Parathyroid adenoma (tissue), 2 donors: ENCODE results near the gene CNFN.
A peak's percentile ranks its signal among the peaks of the same experiment; 100 is the strongest.

Source experiments
- H2AFZ ChIP-seq: fragments of 300-600 bp; sonication (generic); one replicate; pipeline ENCODE4 v1.7.0; 2017; ENCODE audit warnings: antibody characterized with exemption, mild to moderate bottlenecking
- H3K27ac ChIP-seq: fragments of 300-600 bp; sonication (generic); one replicate; pipeline ENCODE4 v1.7.0; 2017
- H3K27me3 ChIP-seq: fragments of 300-600 bp; sonication (generic); one replicate; pipeline ENCODE4 v1.7.0; 2017; ENCODE audit warnings: low read length; ENCODE audit not compliant: control insufficient read depth, insufficient read depth
- H3K36me3 ChIP-seq: fragments of 300-600 bp; sonication (generic); one replicate; pipeline ENCODE4 v1.7.0; 2017; ENCODE audit warnings: low read length; ENCODE audit not compliant: control insufficient read depth, insufficient read depth
- H3K4me1 ChIP-seq: fragments of 300-600 bp; sonication (generic); one replicate; pipeline ENCODE4 v1.7.0; 2017; ENCODE audit warnings: control low read depth
- H3K4me2 ChIP-seq: fragments of 300-600 bp; sonication (generic); one replicate; pipeline ENCODE4 v1.7.0; 2017; ENCODE audit warnings: low read length
- H3K4me3 ChIP-seq: fragments of 300-600 bp; sonication (generic); one replicate; pipeline ENCODE4 v1.7.0; 2017; ENCODE audit warnings: low read depth, low read length
- H3K79me2 ChIP-seq: fragments of 300-600 bp; sonication (generic); one replicate; pipeline ENCODE4 v1.7.0; 2017; ENCODE audit warnings: control low read depth
- H3K9ac ChIP-seq: fragments of 300-600 bp; sonication (generic); one replicate; pipeline ENCODE4 v1.7.0; 2017; ENCODE audit warnings: mild to moderate bottlenecking
- H3K9me3 ChIP-seq: fragments of 300-600 bp; sonication (generic); one replicate; pipeline ENCODE4 v1.7.0; 2017; ENCODE audit warnings: low read length; ENCODE audit not compliant: control insufficient read depth
- TF ChIP-seq, protein P1 (sequence below): fragments of 300-600 bp; sonication (generic); IDR thresholded peaks from one replicate; pipeline ENCODE4 v1.7.0; 2017; ENCODE audit warnings: antibody characterized with exemption, mild to moderate bottlenecking
- donor health status: primary hyperparathyroidism.

CNFN gene

DNA sequence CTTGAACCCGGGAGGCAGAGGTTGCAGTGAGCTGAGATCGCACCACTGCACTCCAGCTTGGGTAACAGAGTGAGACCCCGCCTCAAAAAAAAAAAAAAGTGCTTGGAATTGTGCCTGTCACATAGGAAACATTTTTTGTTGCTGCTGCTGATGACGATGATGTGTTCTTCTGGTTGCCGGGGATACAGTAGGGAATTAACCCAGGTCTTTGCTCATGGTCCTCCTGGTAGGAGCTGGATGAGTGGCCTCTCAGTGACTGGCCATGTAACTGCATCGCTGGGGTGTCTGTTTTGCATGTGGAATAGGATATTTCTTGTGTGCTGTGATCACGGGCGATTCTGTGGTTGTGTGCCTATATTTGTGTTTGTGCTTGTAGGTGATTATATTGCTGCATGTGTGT, 4.7 kb upstream of the CNFN start:
- Histone ChIP-seq H3K36me3 (no peaks in the 10 kb centered on the region), H3K79me2 (no peaks in the 10 kb centered on the region), H3K4me3 (no peak overlapping the region), H3K9me3 (no peaks in the 10 kb centered on the region), H3K27me3 (no peaks in the 10 kb centered on the region), H3K9ac (no peak overlapping the region), H3K4me2 (no peak overlapping the region), H3K4me1 (peaks cover 13% of the 10 kb centered on the region), H3K27ac (no peak overlapping the region), H2AFZ (no peak overlapping the region)
- TF ChIP-seq, protein P1, sequence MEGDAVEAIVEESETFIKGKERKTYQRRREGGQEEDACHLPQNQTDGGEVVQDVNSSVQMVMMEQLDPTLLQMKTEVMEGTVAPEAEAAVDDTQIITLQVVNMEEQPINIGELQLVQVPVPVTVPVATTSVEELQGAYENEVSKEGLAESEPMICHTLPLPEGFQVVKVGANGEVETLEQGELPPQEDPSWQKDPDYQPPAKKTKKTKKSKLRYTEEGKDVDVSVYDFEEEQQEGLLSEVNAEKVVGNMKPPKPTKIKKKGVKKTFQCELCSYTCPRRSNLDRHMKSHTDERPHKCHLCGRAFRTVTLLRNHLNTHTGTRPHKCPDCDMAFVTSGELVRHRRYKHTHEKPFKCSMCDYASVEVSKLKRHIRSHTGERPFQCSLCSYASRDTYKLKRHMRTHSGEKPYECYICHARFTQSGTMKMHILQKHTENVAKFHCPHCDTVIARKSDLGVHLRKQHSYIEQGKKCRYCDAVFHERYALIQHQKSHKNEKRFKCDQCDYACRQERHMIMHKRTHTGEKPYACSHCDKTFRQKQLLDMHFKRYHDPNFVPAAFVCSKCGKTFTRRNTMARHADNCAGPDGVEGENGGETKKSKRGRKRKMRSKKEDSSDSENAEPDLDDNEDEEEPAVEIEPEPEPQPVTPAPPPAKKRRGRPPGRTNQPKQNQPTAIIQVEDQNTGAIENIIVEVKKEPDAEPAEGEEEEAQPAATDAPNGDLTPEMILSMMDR = no peak

DNA sequence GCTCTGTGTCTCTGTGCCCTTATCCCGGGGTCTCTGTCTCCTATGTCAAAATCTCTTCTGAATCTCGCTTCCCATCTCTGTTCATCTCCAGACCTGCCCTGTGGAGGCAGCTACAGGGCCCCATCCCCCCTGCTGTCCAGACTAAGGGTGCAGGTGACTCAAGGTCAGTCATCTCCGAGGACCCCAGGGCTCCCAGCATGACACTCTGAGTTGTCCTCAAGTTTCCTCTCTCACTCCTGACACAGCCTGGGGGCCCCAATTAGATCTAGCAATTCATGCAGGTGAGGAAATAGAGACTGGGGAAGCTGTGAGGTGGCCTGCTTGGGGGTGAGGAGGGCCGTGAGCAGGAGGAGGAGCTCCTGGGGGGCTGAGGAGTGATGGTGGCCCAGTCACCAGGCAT, 2.1 kb upstream of the CNFN start:
- no peak overlapping the region for H3K27ac ChIP-seq
- H2AFZ ChIP-seq = no peak overlapping the region
- no peaks in the 10 kb centered on the region for H3K9me3 ChIP-seq

DNA sequence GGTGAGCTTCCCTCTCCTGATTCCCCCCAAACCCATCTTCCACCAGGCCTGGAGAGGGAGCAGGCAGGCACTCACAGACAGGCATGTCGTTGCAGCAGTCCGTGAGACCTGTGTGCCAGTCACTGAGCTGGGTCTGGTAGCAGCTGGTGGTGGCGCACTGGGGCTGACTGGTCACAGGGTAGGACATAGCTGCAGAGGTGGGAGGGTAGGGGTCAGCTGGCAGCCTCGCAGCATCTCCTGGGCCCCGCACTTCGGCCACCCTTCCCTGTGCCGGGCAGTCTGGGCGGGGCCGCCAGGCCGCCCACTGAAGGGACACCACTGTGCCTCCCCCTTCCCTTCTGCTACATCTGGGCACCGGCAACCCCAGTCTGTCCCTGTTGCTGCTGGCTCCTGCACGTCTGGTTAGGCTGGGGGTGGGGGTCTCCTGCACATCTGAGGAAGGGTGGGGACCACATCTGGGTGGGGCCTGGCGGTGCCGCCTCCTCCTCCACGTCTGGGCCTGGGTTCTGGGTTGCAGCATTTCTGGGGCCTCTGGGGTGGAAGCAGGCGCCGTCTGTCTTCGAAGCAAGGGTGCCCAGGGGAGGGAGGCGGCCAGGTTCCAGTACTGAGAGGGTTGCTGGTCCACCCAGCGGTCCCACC, 1.1 kb downstream of the CNFN start:
- Histone ChIP-seq H3K4me3 (no peak overlapping the region), H3K36me3 (no peaks in the 10 kb centered on the region), H3K79me2 (no peaks in the 10 kb centered on the region), H3K27me3 (no peaks in the 10 kb centered on the region), H3K4me1 (no peaks in the 10 kb centered on the region), H3K4me2 (no peak overlapping the region), H3K27ac (no peak overlapping the region), H2AFZ (no peak overlapping the region), H3K9me3 (no peaks in the 10 kb centered on the region), H3K9ac (no peak overlapping the region)
- TF ChIP-seq, protein P1 = no peak

More for the DNA sequence above, 2.1 kb upstream of the CNFN start:
- Histone ChIP-seq H3K27me3 (no peaks in the 10 kb centered on the region), H3K9ac (no peak overlapping the region), H3K36me3 (no peaks in the 10 kb centered on the region), H3K4me1 (peaks cover 6% of the 10 kb centered on the region), H3K4me2 (no peak overlapping the region), H3K4me3 (no peak overlapping the region), H3K79me2 (no peaks in the 10 kb centered on the region)
- TF ChIP-seq, protein P1 = no peak

DNA sequence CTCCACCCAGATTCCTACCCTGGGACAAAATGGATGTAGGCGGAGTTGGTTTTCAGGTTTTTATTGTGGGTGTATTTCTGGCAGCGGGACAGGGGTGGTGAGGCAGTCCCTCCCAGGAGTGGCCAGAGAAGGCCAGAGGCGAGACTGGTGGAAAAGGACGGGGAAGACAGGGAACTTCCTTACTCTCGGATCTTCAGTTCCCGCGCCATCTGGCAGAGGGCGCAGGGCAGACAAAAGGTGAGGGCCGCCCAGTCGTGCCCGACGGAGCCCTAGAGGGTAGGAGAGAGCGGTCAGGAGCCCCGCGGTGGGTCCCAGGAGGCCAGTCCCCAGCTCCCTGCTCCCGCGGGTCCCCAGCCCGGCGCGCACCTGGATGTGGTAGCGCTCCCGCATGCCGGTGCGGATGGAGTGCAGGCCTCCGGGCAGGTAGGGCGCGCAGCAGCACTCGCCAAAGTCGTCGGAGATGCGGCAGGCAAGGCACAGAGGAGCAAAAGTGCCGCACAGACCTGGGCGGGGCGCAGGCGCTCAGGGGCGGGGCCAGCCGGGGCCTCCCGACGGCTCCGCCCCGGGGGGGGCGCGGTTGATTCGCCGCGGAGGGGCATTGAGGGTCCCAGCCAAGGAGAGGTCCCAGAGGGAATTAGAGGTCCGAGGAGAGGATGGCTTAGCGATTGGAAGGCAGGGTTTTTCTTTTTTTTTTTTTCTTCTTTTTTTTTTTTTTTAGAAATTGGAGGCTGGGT, 3.0 kb downstream of the CNFN start:
- no peaks in the 10 kb centered on the region for H3K4me1 ChIP-seq
- H3K79me2 ChIP-seq = no peaks in the 10 kb centered on the region
- peak overlapping the region; percentile 63 for H3K4me3 ChIP-seq
- TF ChIP-seq, protein P1 = peak; percentile 74
- H3K4me2 ChIP-seq = peak overlapping the region; percentile 81
- H3K27me3 ChIP-seq = no peaks in the 10 kb centered on the region
- H3K9me3 ChIP-seq = no peaks in the 10 kb centered on the region
- no peak overlapping the region for H3K9ac ChIP-seq
- H2AFZ ChIP-seq = peak overlapping the region; percentile 83
- H3K36me3 ChIP-seq = no peaks in the 10 kb centered on the region
- H3K27ac ChIP-seq = no peak overlapping the region

DNA sequence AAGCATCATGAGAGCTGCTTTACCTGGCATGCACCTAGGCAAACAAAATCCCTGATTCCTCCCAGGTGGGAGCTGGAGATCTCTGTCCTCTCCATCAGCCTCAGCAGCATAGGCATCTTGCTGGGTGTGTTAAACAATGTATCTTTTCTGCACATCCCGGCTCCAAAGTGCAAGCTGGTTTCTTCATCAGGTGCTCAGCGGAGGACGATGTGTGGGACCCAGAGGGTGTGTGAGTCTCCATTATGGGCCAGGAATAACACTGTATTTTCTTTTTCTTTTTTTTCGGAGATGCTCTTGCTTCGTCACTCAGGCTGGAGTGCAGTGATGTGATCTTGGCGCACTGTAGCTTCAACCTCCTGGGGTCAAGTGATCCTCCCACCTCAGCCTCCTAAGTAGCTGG, 9.9 kb downstream of the CNFN start:
- Histone ChIP-seq H3K79me2 (no peaks in the 10 kb centered on the region), H2AFZ (no peak overlapping the region), H3K27me3 (no peaks in the 10 kb centered on the region), H3K9ac (no peak overlapping the region), H3K4me2 (no peak overlapping the region), H3K4me3 (no peak overlapping the region), H3K27ac (no peak overlapping the region), H3K4me1 (no peaks in the 10 kb centered on the region), H3K36me3 (no peaks in the 10 kb centered on the region), H3K9me3 (no peaks in the 10 kb centered on the region)
- TF ChIP-seq, protein P1 = no peak
